ENCODE data around the gene CCR4. TPM values are rescaled to one million over a fixed set of nuclear protein-coding genes. Genes with fewer than 3 reads are reported as not detected.
A peak's percentile ranks its signal among the peaks of the same experiment; 100 is the strongest.
"Not testable (repeated sequence)": the region's sequence is repeated elsewhere in the genome, so short reads cannot be mapped to it uniquely, and the experiment has no call there.

CCR4 gene
- total RNA-seq, 1 experiment from 2014 or later, result not detected

DNA sequence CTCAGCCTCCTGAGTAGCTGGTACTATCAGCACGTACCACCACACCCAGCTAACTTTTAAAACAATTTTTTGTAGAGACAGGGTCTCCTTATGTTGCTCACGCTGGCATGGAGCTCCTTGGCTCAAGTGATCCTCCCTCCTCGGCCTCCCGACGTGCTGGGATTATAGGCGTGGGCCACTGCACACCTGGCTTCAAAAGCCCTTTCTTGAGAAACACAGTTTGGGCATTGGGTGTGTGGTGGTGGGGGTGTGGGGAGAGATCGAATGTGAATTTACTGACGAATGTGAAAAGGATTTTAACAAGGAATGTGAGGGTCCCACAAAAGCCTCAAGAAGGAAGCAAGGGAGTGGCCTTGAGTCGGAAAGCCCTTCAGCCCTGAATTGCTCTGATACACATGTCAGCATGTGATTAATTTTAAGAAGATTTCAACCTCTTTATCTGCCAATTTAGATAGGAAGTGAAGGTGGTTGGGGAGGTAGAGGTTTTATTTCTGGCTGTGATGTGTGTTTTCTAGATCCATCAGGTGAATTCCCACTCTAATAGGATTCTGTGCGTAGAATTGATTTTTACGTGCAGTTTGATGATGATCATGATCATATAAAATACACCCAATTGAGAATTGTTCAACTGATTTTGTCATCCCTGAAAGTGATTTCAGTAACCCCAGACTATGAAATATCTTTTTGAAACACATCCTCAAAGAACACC is 1.1 kb downstream of the CCR4 start:
- DNase-seq (ENCODE audit: low read depth), result no peak

DNA sequence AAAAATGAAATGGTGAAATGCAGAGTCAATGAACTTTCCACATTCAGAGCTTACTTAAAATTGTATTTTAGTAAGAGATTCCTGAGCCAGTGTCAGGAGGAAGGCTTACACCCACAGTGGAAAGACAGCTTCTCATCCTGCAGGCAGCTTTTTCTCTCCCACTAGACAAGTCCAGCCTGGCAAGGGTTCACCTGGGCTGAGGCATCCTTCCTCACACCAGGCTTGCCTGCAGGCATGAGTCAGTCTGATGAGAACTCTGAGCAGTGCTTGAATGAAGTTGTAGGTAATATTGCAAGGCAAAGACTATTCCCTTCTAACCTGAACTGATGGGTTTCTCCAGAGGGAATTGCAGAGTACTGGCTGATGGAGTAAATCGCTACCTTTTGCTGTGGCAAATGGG is 3.1 kb downstream of the CCR4 start:
- no peak for DNase-seq (ENCODE audit: low read depth)

DNA sequence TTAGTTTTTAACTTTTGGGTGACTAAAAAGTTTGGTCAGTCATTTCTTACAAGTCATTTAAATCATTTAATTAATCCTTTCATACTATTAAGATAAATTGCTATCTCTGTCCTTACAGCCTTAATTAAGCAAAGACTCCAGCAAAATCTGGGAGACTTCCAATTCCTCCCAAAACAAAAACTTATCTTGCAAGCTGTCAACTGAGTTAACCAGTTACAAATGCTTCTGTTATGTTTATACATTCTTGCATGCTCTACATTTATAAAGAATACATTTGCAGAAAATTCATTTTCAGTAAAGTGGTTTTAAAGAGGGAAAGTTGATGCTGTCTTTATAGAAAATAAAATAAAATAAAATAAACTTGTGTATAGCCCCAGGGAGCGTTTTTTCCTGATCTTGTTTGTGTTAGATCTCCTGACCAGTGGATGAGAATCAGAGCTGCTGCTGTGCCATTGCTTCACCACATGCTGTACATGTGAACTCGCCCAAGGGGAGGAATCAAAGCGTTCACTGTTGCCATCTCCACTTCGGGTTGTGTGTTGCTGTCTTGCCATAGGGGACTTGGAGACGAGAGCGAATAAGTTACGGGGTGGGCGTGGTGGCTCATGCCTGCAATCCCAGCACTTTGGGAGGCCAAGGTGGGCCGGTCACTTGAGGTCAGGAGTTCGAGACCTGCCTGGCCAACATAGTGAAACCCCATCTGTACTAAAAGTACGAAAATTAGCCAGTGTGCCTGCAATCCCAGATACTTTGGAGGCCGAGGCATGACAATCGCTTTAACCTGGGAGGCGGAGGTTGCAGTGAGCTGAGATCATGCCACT is 5.5 kb downstream of the CCR4 start:
- DNase-seq (ENCODE audit: low read depth), result peak; percentile 18

DNA sequence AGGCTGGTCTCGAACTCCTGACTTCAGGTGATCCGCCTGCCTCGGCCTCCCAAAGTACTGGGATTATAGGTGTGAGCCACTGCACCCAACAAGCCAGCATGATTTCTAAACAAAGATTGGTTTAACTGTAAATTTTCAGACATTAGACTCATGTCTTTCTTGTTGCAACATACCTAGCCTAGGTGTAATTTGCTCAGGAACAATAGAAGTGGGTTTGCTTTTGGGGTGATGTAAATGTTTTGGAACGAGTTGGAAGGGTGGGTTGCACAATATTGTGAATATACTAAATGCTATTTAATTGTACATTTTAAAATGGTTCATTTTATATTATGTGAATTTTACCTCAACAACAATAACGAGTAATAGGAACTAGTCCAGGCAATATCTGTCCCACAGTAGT is 7.1 kb downstream of the CCR4 start:
- no peak for DNase-seq (ENCODE audit: low read depth)

DNA sequence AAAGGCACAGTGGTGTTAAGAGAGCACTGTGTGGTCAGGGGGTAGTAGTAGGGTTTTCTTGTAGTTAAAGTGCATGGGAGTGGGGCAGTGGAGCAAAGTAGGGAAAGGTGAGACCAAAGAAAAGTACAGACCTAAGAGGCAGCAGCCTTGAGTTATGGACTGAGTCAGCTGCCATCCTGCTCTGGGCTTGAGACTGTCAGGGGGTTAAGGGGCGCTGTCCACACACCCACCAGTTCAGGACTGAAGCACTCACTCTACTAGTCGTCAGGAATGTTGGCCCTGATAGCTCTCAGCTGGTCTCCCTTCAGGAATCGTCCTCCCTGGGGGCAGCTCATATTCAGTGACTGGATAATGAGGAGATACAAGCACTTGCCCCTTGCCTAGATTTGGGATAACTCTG is 7.9 kb downstream of the CCR4 start:
- DNase-seq (ENCODE audit: low read depth), result no peak

DNA sequence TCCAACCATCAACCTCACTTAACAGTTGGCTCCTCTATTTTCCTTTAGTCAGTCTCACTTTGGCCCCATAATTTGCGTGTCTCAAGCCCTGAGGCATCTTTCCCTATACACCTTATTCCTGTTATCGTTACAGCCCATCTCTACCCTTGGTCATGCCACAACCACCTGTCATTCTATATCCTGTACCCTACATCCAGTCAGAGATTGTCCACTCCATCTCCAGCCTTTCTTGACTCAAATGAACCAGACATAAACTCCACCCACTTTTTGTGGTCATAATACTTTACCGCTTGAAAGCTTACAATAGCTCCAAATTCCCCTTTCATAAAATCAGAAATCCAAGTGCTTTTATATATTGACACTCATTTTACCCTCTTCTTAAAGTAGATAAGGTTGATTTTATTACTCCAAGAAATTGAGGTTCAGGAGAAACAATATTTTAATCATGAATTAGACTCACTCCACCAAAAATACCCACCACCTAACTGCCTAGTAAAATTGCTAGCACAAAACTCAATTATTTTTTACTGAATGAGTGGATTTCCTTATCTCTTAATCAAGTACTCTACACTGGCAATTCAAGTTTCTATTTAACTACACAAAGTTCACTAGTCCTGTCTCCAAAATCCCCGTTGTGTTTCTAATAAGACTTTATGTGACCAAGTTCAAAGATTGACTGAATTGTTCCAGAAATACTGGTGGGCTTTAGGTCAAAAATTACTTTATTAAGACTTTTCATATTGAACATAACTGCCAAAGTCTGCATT is 9.1 kb downstream of the CCR4 start:
- no peak for DNase-seq (ENCODE audit: low read depth)

DNA sequence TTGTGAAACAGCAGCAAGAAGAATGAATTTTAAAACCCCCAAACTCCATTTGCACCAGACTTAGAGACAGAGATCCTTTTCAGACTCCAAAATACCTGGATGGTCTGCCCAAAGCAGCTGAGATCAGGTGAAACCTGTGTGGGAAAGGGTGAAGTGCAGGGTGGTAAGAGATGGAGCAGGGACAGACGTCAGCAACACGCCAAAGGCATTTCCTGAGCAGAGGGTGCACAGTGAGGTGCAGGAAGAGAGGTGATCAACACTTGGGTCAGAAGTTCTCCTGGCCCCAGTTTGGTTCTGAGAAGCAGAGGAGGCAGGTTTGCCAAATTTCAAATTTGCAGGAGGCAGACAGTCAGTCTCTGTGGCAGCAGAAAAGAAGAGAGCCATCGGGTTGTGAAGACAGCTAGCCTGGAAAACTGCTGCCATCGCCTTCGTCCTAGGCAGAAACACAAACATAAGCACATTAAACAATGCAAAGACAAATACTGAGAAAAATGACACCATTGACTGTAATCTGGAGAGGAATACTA is 9.8 kb downstream of the CCR4 start:
- no peak for DNase-seq (ENCODE audit: low read depth)

DNA sequence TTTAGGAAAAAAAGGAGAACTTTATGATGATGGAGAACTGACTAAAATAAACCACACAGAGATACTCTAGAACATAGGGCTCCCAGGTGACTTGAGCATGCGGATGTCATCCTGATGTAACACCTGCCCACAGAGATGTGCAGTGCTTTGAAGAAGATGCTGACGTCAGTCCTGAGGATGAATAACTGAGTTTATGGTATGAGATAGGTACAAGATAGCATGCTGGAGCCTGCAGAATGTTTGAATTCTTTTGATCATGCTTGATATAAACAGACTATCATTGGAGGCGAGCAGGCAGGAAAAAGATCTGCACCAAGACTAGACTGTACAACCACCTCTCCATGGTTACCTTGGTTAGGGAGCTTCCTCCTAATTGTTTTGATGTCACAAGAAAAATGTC is 12.4 kb downstream of the CCR4 start:
- no peak for DNase-seq (ENCODE audit: low read depth)

DNA sequence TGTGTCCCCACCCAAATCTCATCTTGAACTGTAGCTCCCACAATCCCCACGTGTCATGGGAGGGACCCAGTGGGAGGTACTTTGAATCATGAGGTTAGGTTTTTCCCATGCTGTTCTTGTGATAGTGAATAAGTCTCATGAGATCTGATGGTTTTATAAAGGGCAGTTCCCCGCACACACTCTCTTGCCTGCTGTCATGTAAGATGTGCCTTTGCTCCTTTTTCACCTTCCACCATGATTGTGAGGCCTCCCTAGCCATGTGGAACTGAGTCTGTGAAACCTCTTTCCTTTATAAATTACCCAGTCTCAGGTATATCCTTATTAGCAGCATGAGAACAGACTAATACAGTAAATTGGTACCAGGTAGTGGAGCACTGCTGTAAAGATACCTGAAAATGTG is 13.3 kb downstream of the CCR4 start:
- not testable (repeated sequence) for DNase-seq (ENCODE audit: low read depth)

DNA sequence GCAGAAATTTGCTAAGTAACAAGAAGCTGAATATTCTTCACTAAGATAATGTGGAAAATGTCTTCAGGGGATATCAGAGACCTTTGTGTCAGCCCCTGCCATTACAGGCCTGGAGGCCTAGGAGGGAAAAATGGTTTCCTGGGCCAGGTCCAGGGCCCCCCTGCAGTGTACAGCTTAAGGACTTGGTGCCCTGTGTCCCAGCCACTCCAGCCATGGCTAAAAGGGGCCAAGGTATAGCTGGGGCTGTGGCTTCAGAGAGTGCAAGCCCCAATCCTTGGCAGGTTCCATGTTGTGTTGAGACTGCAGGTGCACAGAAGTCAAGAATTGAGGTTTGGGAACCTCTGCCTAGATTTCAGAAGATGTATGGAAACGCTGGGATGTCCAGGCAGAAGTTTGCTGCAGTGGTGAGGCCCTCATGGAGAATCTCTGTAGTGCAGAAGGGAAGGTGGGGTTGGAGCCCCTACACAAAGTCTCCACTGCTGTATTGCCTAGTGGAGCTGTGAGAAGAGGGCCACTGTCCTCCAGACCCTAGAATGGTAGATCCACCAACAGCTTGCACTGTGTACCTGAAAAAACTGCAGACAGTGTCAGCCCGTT is 14.3 kb downstream of the CCR4 start:
- not testable (repeated sequence) for DNase-seq (ENCODE audit: low read depth)

DNA sequence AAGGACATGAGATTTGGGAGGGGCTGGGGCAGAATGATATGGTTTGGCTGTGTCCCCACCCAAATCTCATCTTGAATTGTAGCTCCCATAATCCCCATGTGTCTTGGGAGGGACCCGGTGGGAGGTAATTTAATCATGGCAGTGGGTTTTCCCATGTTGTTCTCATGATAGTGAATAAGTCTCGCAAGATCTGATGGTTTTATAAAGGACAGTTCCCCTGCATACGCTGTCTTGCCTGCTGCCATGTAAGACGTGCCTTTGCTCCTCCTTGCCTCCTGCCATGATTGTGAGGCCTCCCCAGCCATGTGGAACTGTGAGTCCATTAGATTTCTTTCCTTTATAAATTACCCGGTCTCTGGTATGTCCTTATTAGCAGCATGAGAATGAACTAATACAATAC is 15.2 kb downstream of the CCR4 start:
- not testable (repeated sequence) for DNase-seq (ENCODE audit: low read depth)

DNA sequence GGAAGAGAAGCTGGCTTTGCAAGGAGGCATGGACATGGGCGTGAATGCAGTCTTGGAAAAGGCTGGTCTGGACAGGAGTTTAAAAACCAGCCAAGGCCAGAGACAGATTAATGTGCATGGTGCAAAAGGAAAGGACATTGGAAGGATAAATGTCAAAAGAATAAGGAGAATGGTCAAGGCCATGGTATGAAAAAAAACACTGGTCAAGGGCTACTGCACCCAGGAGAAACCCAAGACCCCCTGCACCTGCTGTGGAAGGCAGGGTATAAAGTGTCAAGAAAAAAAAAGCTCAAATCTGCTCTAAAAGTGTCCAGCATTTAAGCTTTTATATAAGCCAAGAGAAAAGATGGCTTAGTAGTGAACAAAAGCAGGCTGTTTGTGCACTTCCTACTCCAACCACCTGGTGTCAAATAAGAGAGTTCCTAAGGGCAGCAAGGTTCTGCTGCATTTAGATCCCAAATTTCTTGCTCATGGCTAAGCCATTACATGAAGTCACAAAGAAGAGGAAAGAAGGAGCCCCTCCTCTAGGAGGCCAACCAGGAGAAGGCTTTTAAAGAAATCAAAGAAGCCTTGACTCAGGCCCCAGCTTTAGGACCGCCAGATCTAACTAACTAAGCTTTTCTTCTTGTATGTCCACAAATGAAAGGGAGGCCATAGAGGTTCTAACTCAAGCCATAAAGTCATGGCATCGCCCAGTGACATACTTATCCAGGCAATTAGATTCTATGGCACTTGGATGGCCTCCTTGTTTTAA is 16.9 kb downstream of the CCR4 start:
- no peak for DNase-seq (ENCODE audit: low read depth)

DNA sequence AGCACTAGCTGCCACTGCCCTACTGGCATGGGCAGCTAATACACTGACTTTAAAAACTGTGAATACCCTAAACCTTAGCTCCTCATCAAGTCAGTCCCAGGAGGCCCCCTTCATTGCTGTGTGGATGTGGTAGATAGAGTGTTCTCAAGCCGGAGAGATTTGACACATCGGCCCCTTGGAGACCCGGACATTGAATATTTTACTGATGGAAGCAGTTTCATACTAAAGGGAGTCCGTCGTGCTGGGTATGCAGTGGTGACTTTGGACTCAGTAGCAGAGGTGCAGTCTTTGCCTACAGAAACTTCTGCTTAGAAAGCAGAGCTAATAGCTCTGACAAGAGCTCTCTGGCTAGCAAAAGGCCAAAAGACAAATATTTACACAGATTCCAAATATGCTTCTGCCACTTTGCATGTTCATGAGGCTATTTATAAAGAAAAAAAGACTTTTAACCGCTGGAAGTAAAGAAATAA is 17.5 kb downstream of the CCR4 start:
- no peak for DNase-seq (ENCODE audit: low read depth)

DNA sequence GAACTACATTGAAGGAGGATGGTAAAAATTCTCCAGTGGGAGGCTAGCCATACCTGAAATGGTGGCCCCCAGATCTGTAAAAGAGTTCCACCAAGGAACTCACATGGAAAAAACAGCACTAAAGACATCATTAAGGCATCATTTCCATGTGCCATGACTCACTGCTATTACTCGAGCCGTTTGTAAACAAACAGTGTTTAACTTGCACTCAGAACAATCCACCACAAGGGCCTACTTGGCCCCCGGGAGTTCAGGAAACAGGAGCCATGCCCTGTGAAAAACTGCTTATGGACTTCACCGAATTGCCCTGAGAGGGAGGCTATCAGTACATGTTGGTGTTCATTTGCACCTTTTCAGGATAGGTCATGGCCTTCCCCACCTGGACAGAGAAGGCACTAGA is 18.2 kb downstream of the CCR4 start:
- no peak for DNase-seq (ENCODE audit: low read depth)

DNA sequence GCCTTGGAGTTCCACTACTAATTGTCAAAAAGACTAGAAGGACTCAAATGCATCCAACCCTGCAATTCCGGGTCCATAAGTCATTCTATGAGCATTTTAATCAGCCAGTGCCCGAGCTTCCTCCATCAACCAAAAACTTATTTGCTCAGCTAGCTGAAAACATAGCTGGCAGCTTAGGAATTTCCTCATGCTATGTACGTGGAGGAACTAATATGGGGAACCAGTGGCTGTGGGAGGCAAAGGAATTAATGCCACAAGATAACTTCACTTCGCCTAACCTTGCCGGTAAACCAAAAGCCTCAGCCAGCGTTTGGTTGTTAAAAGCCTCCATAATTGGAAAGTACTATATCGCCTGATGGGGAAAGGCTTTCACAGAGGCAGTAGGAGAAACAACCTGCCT is 19.8 kb downstream of the CCR4 start:
- not testable (repeated sequence) for DNase-seq (ENCODE audit: low read depth)

DNA sequence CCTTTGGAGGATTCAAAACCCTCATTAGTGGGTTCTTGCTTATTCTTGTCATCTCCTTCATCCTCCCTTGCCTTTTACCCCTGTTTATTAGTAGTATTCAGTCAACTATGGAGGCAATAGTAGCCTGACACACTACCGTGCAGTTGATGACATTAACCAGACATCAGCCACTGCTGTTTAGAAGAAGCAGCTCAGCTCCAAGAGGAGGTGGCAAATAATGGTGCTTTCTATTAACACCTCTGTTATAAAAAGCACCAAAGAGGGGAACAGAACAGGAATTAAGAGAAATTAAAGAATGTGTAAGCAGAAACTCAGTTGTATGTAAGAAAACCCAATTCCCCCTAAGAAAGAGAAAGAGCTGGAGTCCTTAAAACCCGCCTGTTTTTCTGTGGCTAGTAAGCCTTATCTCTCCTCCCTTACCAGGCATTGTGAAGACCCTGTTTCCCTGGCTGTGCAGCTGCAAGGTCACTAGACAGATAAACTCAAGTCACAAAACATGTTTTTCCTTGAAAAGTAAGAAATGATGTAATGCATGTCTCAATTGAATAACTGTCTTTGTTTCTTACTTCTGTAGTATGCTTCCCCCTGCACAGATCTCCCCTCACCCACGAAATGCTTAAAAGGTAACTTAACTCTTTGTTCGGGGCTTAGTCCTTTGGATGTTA is 21.2 kb downstream of the CCR4 start:
- no peak for DNase-seq (ENCODE audit: low read depth)

DNA sequence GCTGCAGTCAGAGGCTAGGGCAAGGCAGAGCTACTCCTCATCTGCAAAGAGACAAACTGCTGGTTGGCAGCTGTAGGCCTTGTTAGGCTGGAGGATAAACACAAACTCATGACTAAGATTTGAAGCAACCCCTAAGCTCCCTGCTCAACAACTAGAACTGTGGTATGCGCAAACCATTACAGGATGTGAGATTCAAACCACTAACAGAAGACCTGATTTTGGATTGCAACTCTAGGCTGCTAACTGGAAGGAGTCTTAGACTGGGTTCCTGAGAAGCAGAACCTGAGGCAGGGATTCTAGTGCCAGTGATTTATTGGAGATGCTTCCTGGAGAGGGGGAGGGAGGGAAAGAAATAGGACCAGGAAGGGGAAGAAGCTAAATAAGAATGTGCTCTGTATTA is 22.5 kb downstream of the CCR4 start:
- no peak for DNase-seq (ENCODE audit: low read depth)

DNA sequence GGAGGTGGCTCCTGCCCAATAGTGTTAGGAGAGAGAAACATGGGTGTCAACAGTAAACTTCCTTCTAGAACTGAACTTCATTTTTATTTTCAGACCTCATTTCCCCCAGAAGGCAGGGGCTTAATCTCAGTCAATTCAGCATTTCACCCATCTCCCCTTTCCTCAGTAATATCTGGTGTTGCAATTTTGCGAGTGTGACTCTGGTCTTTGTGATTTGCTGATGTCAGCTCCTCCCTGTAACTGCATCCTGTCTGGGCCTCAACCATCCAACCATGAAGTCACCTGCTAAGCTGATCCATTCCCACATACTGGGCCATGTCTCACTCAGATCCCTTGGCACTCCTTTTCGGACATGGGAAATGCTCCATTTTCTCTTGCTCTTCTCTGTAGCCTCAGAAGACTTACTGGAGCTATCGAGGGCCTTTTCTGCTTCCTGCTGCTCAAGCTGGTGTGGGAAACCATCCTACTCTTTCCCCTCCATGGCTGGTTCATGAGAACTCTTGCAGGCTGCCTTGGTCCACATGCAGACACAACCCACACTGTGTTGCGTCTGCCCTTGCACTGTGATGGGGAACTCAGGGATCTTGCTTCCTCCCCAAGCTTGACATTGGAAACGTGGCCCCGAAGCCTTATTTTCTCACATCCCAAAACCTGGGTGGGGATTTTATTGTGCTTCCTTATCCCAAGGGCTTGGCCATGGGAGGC is 24.6 kb downstream of the CCR4 start:
- no peak for DNase-seq (ENCODE audit: low read depth)

DNA sequence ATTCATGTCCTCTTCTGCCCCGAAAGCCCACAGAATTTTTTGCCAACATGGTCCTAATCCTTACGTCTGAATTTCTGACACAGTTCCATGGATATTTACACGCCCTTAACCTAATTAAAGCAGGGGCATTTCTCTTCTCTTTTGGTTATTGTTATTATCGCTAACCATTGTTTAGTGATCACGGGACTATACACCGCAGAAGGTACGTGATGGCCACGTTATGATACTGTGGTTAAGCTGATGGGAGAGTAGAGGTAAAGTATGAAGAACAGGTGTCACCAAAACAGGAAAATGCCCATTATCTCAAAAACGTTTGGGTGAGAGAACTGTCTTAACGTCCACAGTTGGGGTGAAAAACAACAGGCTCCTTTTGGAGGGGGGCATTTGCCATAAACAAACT is 26.4 kb downstream of the CCR4 start:
- DNase-seq (ENCODE audit: low read depth), result no peak

DNA sequence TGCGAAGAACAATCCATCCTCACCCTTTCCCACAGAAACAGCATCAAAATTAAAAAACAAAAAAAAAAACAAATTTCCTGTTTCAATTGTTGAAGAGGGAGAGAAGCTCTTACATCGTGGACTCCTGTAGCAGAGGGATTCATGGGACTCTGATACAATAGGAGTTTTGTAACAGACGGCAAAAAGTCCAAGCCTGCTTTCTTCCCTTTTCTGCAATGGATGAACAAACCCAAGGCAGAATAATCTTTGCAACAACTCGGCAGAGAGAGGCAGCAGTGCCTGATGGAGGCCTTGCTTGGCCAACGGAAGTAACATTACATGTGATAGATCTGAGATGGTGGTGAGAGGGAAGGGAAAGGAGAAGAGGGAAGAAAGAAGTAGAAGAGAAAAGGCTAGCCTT is 26.9 kb downstream of the CCR4 start:
- no peak for DNase-seq (ENCODE audit: low read depth)
